IMR-90 (cell line): ENCODE data around the gene PRSS38. TPM values are rescaled to one million over a fixed set of nuclear protein-coding genes. Genes with fewer than 3 reads are reported as not detected.

Experiments
- ATAC-seq: fragments of 200-7000 bp; cut with Tn5 transposase; 2 replicates; pipeline ENCODE4 v1.9.1; 2020; ENCODE audit warnings: low read depth, mild to moderate bottlenecking, moderate library complexity
- BruUV-seq: library from RNA; stranded (reverse); fragments of 400-500 nt; replicated peaks from 2 replicates; lab custom pipeline; 2021; lab: Mats Ljungman, UMichigan
- CTCF ChIA-PET: fragments of 300-600 bp; formaldehyde crosslinking; extraction: SDS; loops from one replicate; lab custom pipeline; 2021; ENCODE audit warnings: antibody characterized with exemption; lab: Yijun Ruan, JAX
- POLR2A ChIA-PET: fragments of 300-600 bp; sonication (Branson Sonifier 250); formaldehyde crosslinking; loops from one replicate; lab custom pipeline; 2022; ENCODE audit warnings: antibody characterized with exemption; ENCODE audit not compliant: unreplicated experiment; lab: Charles Lee
- DNase-seq: peaks from one replicate; pipeline ENCODE4 v3.0.0; 2013
- H2AFZ ChIP-seq: replicated peaks from 2 replicates; pipeline ENCODE3; 2013; ENCODE audit warnings: low read length, mild to moderate bottlenecking; ENCODE audit not compliant: poor library complexity
- H2AK5ac ChIP-seq: 2 replicates; pipeline ENCODE4 v1.6.1; 2013; ENCODE audit warnings: low read depth, low read length, inconsistent platforms
- H2AK9ac ChIP-seq: replicated peaks from 2 replicates; pipeline ENCODE3; 2013; ENCODE audit warnings: mild to moderate bottlenecking, low read depth, low read length, moderate library complexity; ENCODE audit not compliant: poor library complexity
- H2BK120ac ChIP-seq: 2 replicates; pipeline ENCODE4 v1.6.1; 2013; ENCODE audit warnings: low read depth, low read length, inconsistent platforms
- H2BK15ac ChIP-seq: 3 replicates; pipeline ENCODE4 v1.6.1; 2013; ENCODE audit warnings: low read depth, low read length, inconsistent platforms
- H2BK20ac ChIP-seq: 2 replicates; pipeline ENCODE4 v1.6.1; 2013; ENCODE audit warnings: low read depth, mild to moderate bottlenecking, inconsistent platforms, low read length, moderate library complexity
- H2BK5ac ChIP-seq: 2 replicates; pipeline ENCODE4 v1.6.1; 2013; ENCODE audit warnings: mild to moderate bottlenecking, low read depth, low read length, inconsistent platforms; ENCODE audit not compliant: poor library complexity, severe bottlenecking
- H3K14ac ChIP-seq: replicated peaks from 2 replicates; pipeline ENCODE4 v1.6.1; 2013; ENCODE audit warnings: low read depth, low read length, inconsistent platforms
- H3K18ac ChIP-seq: 2 replicates; pipeline ENCODE4 v1.6.1; 2013; ENCODE audit warnings: low read depth, low read length, control low read depth
- H3K23ac ChIP-seq: 2 replicates; pipeline ENCODE4 v1.6.1; 2013; ENCODE audit warnings: low read depth, low read length, inconsistent platforms
- H3K27ac ChIP-seq: 2 replicates; pipeline ENCODE4 v1.5.1; 2013; ENCODE audit warnings: mild to moderate bottlenecking, control low read depth, low read length; ENCODE audit not compliant: insufficient read depth
- H3K27me3 ChIP-seq: 2 replicates; pipeline ENCODE4 v1.6.1; 2013; ENCODE audit warnings: low read length; ENCODE audit not compliant: control insufficient read depth, insufficient read depth
- H3K36me3 ChIP-seq: 2 replicates; pipeline ENCODE4 v1.6.1; 2013; ENCODE audit warnings: low read length, mixed read lengths; ENCODE audit not compliant: control insufficient read depth, insufficient read depth
- H3K4ac ChIP-seq: 2 replicates; pipeline ENCODE4 v1.6.1; 2013; ENCODE audit warnings: low read depth, low read length, inconsistent platforms
- H3K4me1 ChIP-seq: 2 replicates; pipeline ENCODE4 v1.6.1; 2013; ENCODE audit warnings: low read length, mixed read lengths; ENCODE audit not compliant: control insufficient read depth, insufficient read depth
- H3K4me2 ChIP-seq: 2 replicates; pipeline ENCODE4 v1.6.1; 2013; ENCODE audit warnings: low read depth, mild to moderate bottlenecking, control low read depth, low read length, moderate library complexity
- H3K4me3 ChIP-seq: 2 replicates; pipeline ENCODE4 v1.5.1; 2013; ENCODE audit warnings: low read depth, mild to moderate bottlenecking, control low read depth, low read length, moderate library complexity; ENCODE audit not compliant: insufficient read depth
- H3K56ac ChIP-seq: 2 replicates; pipeline ENCODE4 v1.6.1; 2013; ENCODE audit warnings: low read length, inconsistent platforms; ENCODE audit not compliant: insufficient read depth; ENCODE audit errors: extremely low read depth
- H3K79me1 ChIP-seq, 2 experiments: 2 replicates each; pipeline ENCODE4 v1.6.1; 2013; ENCODE audit warnings: low read length in 2 of 2, inconsistent platforms in 1 of 2, low read depth in 1 of 2
- H3K9ac ChIP-seq: 2 replicates; pipeline ENCODE4 v1.6.1; 2013; ENCODE audit warnings: low read depth, low read length, control low read depth
- H3K9me1 ChIP-seq: 2 replicates; pipeline ENCODE4 v1.6.1; 2013; ENCODE audit warnings: low read length, inconsistent platforms; ENCODE audit not compliant: insufficient read depth
- H3K9me3 ChIP-seq: 2 replicates; pipeline ENCODE4 v1.6.1; 2013; ENCODE audit warnings: low read length; ENCODE audit not compliant: control insufficient read depth, insufficient read depth
- H4K20me1 ChIP-seq: 2 replicates; pipeline ENCODE4 v1.6.1; 2013; ENCODE audit warnings: low read length, inconsistent platforms; ENCODE audit not compliant: insufficient read depth
- H4K5ac ChIP-seq: 2 replicates; pipeline ENCODE4 v1.6.1; 2013; ENCODE audit warnings: mild to moderate bottlenecking, low read depth, low read length, control low read depth
- H4K8ac ChIP-seq, 2 experiments: 2 replicates each; pipeline ENCODE4 v1.6.1; 2013; ENCODE audit warnings: low read depth in 2 of 2, low read length in 2 of 2, control low read depth in 1 of 2, inconsistent platforms in 1 of 2
- H4K91ac ChIP-seq: 2 replicates; pipeline ENCODE4 v1.6.1; 2013; ENCODE audit warnings: low read depth, low read length, inconsistent platforms; ENCODE audit not compliant: insufficient read depth
- BHLHE40 ChIP-seq: fragments of 150-350 bp; IDR thresholded peaks from 2 replicates; pipeline ENCODE4 v1.6.1; 2016; ENCODE audit warnings: mild to moderate bottlenecking, low read depth, low read length
- CEBPB ChIP-seq: IDR thresholded peaks from 2 replicates; pipeline ENCODE4 v1.6.1; 2012; ENCODE audit warnings: low read depth, low read length, improper control_type of control experiment
- FOS ChIP-seq: fragments of 150-350 bp; IDR thresholded peaks from 2 replicates; pipeline ENCODE4 v1.6.1; 2016; ENCODE audit warnings: low read depth, low read length
- MAFK ChIP-seq: IDR thresholded peaks from 2 replicates; pipeline ENCODE4 v1.6.1; 2012; ENCODE audit warnings: low read depth, low read length, improper control_type of control experiment
- POLR2A ChIP-seq: IDR thresholded peaks from 2 replicates; pipeline ENCODE4 v1.6.1; 2012; ENCODE audit warnings: mild to moderate bottlenecking, low read depth, low read length
- RCOR1 ChIP-seq: IDR thresholded peaks from 2 replicates; pipeline ENCODE4 v1.6.1; 2012; ENCODE audit warnings: mild to moderate bottlenecking, low read length, improper control_type of control experiment; ENCODE audit not compliant: insufficient replicate concordance
- RFX5 ChIP-seq: IDR thresholded peaks from 2 replicates; pipeline ENCODE4 v1.8.0; 2012; ENCODE audit warnings: low read depth, mild to moderate bottlenecking, low read length, moderate library complexity
- WGBS, 2 experiments: methylation state at CpG; one replicate each; pipeline versions ENCODE4 v1.1.5 to v1.1.7; 2013; ENCODE audit warnings: missing lambda C conversion rate in 2 of 2; ENCODE audit not compliant: insufficient read length in 1 of 2; ENCODE audit errors: extremely low coverage in 2 of 2; 5-methylcytosine and 5-hydroxymethylcytosine counted together
- dilution Hi-C: fragments of 300-500 bp; cut with HindIII; formaldehyde crosslinking; loops from one replicate; pipeline ENCODE4 v1.14.3; 2018; ENCODE audit warnings: low sequenced_read_pairs; ENCODE audit not compliant: unreplicated experiment
- in situ Hi-C: fragments of 300-500 bp; cut with MboI; formaldehyde crosslinking; loops from 3 replicates; pipeline ENCODE4 v1.14.3; 2019; ENCODE audit warnings: low sequenced_read_pairs, inconsistent platforms, mixed read lengths
- intact Hi-C: fragments of 100-400 bp; cut with micrococcal nuclease; formaldehyde crosslinking; loops from 2 replicates; pipeline ENCODE4 v1.10.0; 2022
- polyA plus RNA-seq, 3 experiments: library from polyadenylated mRNA; depleted of rRNA; stranded (reverse); fragments of >200 nt; gene quantifications; 2 replicates each; pipeline ENCODE4 v1.2.3, GENCODE V29; 2012; ENCODE audit warnings: low replicate concordance in 1 of 3
- total RNA-seq: library from RNA; depleted of rRNA; stranded (reverse); fragments of >200 nt; gene quantifications from 2 replicates; pipeline ENCODE4 v1.2.3, GENCODE V29; 2012
- TF ChIP-seq, protein P1 (sequence below): conservative IDR thresholded peaks from 2 replicates; pipeline ENCODE4 v1.5.1; 2012; ENCODE audit warnings: mild to moderate bottlenecking, low read depth, low read length, improper control_type of control experiment
- TF ChIP-seq, protein P2 (sequence below): fragments of 150-350 bp; IDR thresholded peaks from 2 replicates; pipeline ENCODE4 v1.6.1; 2017; ENCODE audit warnings: mild to moderate bottlenecking, antibody characterized with exemption, low read length, low read depth

The PRSS38 gene
- total and polyA plus RNA-seq, 2 of the 4 experiments (the other 2 are of a cell fraction): not detected

DNA sequence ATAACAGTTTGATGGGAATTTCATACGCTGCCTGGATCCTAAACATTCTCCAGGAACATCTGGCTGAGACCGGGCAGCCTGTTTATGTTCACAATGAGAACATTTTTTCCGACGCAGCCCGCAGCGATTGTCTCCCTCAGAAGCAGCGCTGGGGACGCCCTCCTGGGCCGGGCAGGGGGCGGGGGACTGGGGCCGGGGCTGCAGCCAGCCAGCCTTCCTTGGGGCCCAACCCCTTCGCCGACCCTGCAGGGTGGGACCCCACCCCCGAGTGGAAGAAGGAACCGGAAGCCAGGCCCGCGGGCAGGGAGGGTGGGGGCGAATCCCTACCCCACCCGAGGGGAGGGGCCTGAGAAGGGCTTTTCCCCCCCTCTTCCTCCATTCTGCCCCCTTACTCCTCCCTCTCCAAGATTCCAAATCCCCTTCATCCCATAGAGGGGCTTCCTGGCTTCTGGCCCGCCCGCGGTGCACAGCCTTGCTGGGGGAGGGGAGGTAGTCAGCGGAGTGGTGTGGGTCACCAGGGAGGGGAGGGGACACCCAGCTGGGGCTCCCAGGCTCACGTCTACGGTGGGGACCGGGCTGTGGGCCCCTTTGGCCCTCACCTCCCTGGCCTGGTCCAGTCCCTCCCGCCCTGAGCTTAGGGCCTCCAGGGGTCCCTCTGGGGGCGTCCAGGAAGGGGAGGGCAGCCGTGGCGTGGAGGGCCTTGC, 71.7 kb downstream of the PRSS38 start:
- Histone ChIP-seq H3K36me3 (no peaks in the 10 kb centered on the region), H3K9ac (no peak overlapping the region), H2BK5ac (no peak overlapping the region), H2AFZ (peak overlapping the region; percentile 67), H2AK5ac (no peak overlapping the region), H2BK20ac (no peak overlapping the region), H3K4ac (no peak overlapping the region), H3K4me3 (no peak overlapping the region; the same call in 1 of the 2 replicates), H4K20me1 (no peaks in the 10 kb centered on the region), H3K27me3 (peaks cover 2% of the 10 kb centered on the region; the same call in 1 of the 2 replicates), H3K27ac (no peak overlapping the region), H3K23ac (no peak overlapping the region), H2AK9ac (no peak overlapping the region), H2BK120ac (no peak overlapping the region), H3K56ac (no peak overlapping the region), H3K14ac (no peak overlapping the region), H3K18ac (no peak overlapping the region; the same call in 1 of the 2 replicates), H3K4me1 (no peaks in the 10 kb centered on the region; the same call in 1 of the 2 replicates), H4K91ac (no peak overlapping the region), H4K5ac (peak overlapping the region; percentile 29; the same call in 1 of the 2 replicates), H3K9me3 (no peaks in the 10 kb centered on the region), H3K4me2 (peak overlapping the region; percentile 33; the same call in 1 of the 2 replicates), H3K9me1 (no peaks in the 10 kb centered on the region), H3K79me1 (no peaks in the 10 kb centered on the region), H2BK15ac (no peak overlapping the region), H4K8ac (no peak overlapping the region)
- intact Hi-C loops: no loop called here
- TF ChIP-seq, protein P1, sequence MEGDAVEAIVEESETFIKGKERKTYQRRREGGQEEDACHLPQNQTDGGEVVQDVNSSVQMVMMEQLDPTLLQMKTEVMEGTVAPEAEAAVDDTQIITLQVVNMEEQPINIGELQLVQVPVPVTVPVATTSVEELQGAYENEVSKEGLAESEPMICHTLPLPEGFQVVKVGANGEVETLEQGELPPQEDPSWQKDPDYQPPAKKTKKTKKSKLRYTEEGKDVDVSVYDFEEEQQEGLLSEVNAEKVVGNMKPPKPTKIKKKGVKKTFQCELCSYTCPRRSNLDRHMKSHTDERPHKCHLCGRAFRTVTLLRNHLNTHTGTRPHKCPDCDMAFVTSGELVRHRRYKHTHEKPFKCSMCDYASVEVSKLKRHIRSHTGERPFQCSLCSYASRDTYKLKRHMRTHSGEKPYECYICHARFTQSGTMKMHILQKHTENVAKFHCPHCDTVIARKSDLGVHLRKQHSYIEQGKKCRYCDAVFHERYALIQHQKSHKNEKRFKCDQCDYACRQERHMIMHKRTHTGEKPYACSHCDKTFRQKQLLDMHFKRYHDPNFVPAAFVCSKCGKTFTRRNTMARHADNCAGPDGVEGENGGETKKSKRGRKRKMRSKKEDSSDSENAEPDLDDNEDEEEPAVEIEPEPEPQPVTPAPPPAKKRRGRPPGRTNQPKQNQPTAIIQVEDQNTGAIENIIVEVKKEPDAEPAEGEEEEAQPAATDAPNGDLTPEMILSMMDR: no peak
- no peak for TF ChIP-seq MAFK
- no peak for TF ChIP-seq CEBPB
- TF ChIP-seq RFX5: no peak
- TF ChIP-seq POLR2A: no peak
- TF ChIP-seq, protein P2, sequence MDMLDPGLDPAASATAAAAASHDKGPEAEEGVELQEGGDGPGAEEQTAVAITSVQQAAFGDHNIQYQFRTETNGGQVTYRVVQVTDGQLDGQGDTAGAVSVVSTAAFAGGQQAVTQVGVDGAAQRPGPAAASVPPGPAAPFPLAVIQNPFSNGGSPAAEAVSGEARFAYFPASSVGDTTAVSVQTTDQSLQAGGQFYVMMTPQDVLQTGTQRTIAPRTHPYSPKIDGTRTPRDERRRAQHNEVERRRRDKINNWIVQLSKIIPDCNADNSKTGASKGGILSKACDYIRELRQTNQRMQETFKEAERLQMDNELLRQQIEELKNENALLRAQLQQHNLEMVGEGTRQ: no peak
- no peak for TF ChIP-seq BHLHE40
- TF ChIP-seq RCOR1: no peak
- no peak for TF ChIP-seq FOS
- no TSS peak for BruUV-seq
- peak; percentile 72 for ATAC-seq
- dilution Hi-C loops: no loop called here
- in situ Hi-C loops: no loop called here
- ChIA-PET POLR2A (no interaction called here), CTCF (no interaction called here)
- peak; percentile 45 for DNase-seq
- whole genome bisulfite sequencing, 2 experiments: 4% methylated on average over 8 of the region's 30 CpGs; no CpG with 5 or more reads in 1 of the 2 experiments
